ENCODE data around the gene ANO10. TPM values are rescaled to one million over a fixed set of nuclear protein-coding genes. Genes with fewer than 3 reads are reported as not detected.
"Not testable (repeated sequence)": the region's sequence is repeated elsewhere in the genome, so short reads cannot be mapped to it uniquely, and the experiment has no call there.

ANO10 gene
- total and polyA plus RNA-seq, 2 donors (not counting 1 experiment from before 2014, with no cell fraction given) = 1.9 to 10.6 TPM

DNA sequence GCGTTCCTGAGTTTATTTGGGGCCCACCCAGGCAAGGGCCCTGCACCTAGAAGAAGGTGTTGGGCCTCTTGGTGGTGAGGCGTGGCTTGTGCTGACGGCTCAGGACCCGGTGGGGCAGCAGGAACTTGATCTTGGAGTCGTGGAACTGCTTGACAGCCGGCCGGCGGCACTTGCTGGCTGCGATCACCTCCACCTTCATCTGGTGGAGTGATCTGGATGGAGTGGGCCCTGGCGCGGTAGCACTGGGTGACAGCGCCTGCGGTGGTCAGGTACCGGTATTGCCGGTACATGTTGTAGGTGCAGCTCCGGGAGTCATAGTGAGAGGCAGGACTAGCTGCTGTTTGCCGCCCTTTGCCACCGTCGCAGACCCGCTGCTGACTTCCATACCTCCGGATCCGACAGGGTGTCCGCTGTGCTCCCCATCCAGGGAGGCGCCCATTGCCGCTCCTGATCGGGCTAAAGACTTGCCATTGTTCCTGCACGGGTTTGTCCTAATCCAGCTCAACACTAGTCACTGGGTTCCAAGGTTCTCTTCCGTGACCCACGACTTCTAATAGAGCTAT, 136.8 kb downstream of the ANO10 start:
- H3K27ac ChIP-seq (ENCODE audit: low read length in 2 of 2) = no peak overlapping the region
- H2AFZ ChIP-seq (ENCODE audit: insufficient read depth, low read depth, low read length, poor library complexity, severe bottlenecking) = no peak overlapping the region
- intact Hi-C loops (cut with micrococcal nuclease) = no loop called here
- H3K9ac ChIP-seq (ENCODE audit: low read length) = no peak overlapping the region
- WGBS (ENCODE audit: insufficient coverage) = 96% methylated on average over 29 of the region's 29 CpGs
- no peaks in the 10 kb centered on the region for H3K79me2 ChIP-seq (ENCODE audit: control insufficient read depth, insufficient read depth, low read length)
- Mint-ChIP-seq H3K4me3 (no peak overlapping the region), H3K27ac (no peak overlapping the region), H3K4me1 (no peaks in the 10 kb centered on the region), H3K9me3 (ENCODE audit: insufficient read depth) (no peaks in the 10 kb centered on the region), H3K27me3 (peaks cover 3% of the 10 kb centered on the region)
- H3K36me3 ChIP-seq (replicated peaks in 1 of 2; ENCODE audit: control extremely low read depth in 1 of 2, control insufficient read depth in 1 of 2, extremely low read depth in 1 of 2, insufficient read depth in 2 of 2, low read length in 1 of 2) = no peaks in the 10 kb centered on the region
- ChIA-PET CTCF (interaction anchor here (1.4 kb wide), 1 partner anchor 19 kb away, joined by 3 read pairs; no protein-coding TSS in a partner anchor), POLR2A (no interaction called here)
- no peaks in the 10 kb centered on the region for H3K4me1 ChIP-seq (ENCODE audit: control insufficient read depth in 2 of 2, insufficient read depth in 2 of 2, low read length in 2 of 2)
- no peaks in the 10 kb centered on the region for H4K20me1 ChIP-seq (ENCODE audit: control insufficient read depth, insufficient read depth, low read length, poor library complexity, severe bottlenecking)
- no peak overlapping the region for H3K4me3 ChIP-seq (ENCODE audit: control extremely low read depth in 1 of 5, extremely low read depth in 1 of 5, insufficient read depth in 1 of 5, low read depth in 2 of 5, low read length in 4 of 5)
- H3K9me3 ChIP-seq (ENCODE audit: control extremely low read depth in 1 of 3, control insufficient read depth in 2 of 3, insufficient read depth in 1 of 3, low read length in 2 of 3) = peaks cover 0 to 12% (median 0%) of the 10 kb centered on the region in 3 donors
- DNase-seq = no peak
- TF ChIP-seq, protein P1, sequence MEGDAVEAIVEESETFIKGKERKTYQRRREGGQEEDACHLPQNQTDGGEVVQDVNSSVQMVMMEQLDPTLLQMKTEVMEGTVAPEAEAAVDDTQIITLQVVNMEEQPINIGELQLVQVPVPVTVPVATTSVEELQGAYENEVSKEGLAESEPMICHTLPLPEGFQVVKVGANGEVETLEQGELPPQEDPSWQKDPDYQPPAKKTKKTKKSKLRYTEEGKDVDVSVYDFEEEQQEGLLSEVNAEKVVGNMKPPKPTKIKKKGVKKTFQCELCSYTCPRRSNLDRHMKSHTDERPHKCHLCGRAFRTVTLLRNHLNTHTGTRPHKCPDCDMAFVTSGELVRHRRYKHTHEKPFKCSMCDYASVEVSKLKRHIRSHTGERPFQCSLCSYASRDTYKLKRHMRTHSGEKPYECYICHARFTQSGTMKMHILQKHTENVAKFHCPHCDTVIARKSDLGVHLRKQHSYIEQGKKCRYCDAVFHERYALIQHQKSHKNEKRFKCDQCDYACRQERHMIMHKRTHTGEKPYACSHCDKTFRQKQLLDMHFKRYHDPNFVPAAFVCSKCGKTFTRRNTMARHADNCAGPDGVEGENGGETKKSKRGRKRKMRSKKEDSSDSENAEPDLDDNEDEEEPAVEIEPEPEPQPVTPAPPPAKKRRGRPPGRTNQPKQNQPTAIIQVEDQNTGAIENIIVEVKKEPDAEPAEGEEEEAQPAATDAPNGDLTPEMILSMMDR (IDR thresholded peaks at IDR 0.05) = no peak
- H3K4me2 ChIP-seq (replicated peaks; ENCODE audit: low read depth, low read length, poor library complexity, severe bottlenecking) = no peak overlapping the region
- H3K27me3 ChIP-seq (replicated peaks in 1 of 4; ENCODE audit: control extremely low read depth in 1 of 4, control insufficient read depth in 3 of 4, insufficient read depth in 4 of 4, low read length in 3 of 4) = no peaks in the 10 kb centered on the region
- ATAC-seq (ENCODE audit: low read depth) = no peak

DNA sequence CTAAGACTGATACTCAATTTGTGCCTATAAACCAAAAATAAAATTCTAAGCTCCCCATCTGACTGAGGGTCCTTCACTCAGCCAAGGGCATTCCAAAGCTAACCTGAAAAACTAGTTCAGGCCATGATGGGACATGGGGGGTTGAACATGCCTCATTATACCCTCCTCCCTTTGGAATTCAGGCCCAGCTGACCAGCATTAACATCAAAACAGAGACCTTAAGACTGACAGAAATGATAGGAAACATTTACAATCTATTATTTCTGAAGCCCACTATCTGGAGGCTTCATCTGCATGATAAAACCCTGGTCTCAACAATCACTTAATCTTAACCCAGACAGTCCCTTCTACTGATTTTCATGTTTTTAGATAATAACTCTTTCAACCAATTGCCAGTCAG, 140.4 kb downstream of the ANO10 start:
- intact Hi-C loops (cut with micrococcal nuclease) = no loop called here
- no peak overlapping the region for H3K27ac ChIP-seq (ENCODE audit: low read length in 2 of 2)
- no peak overlapping the region for H3K4me3 ChIP-seq (ENCODE audit: control extremely low read depth in 1 of 5, extremely low read depth in 1 of 5, insufficient read depth in 1 of 5, low read depth in 2 of 5, low read length in 4 of 5)
- Mint-ChIP-seq H3K27me3 (no peaks in the 10 kb centered on the region), H3K27ac (no peak overlapping the region), H3K4me1 (no peaks in the 10 kb centered on the region), H3K4me3 (no peak overlapping the region), H3K9me3 (ENCODE audit: insufficient read depth) (no peaks in the 10 kb centered on the region)
- H3K9me3 ChIP-seq (ENCODE audit: control extremely low read depth in 1 of 3, control insufficient read depth in 2 of 3, insufficient read depth in 1 of 3, low read length in 2 of 3) = peaks cover 0 to 12% (median 0%) of the 10 kb centered on the region in 3 donors
- no peaks in the 10 kb centered on the region for H3K36me3 ChIP-seq (replicated peaks in 1 of 2; ENCODE audit: control extremely low read depth in 1 of 2, control insufficient read depth in 1 of 2, extremely low read depth in 1 of 2, insufficient read depth in 2 of 2, low read length in 1 of 2)
- H4K20me1 ChIP-seq (ENCODE audit: control insufficient read depth, insufficient read depth, low read length, poor library complexity, severe bottlenecking) = no peaks in the 10 kb centered on the region
- ATAC-seq (ENCODE audit: low read depth) = no peak
- no peak for DNase-seq
- POLR2A ChIA-PET = no interaction called here
- TF ChIP-seq EZH2 (IDR thresholded peaks at IDR 0.05; ENCODE audit: borderline replicate concordance, insufficient read depth, low read depth, low read length, poor library complexity, severe bottlenecking) = no peak
- TF ChIP-seq, protein P1 (IDR thresholded peaks at IDR 0.05) = no peak
- no peak overlapping the region for H2AFZ ChIP-seq (ENCODE audit: insufficient read depth, low read depth, low read length, poor library complexity, severe bottlenecking)
- no peaks in the 10 kb centered on the region for H3K79me2 ChIP-seq (ENCODE audit: control insufficient read depth, insufficient read depth, low read length)
- CTCF ChIA-PET = no interaction called here
- H3K9ac ChIP-seq (ENCODE audit: low read length) = no peak overlapping the region
- H3K27me3 ChIP-seq (replicated peaks in 1 of 4; ENCODE audit: control extremely low read depth in 1 of 4, control insufficient read depth in 3 of 4, insufficient read depth in 4 of 4, low read length in 3 of 4) = no peaks in the 10 kb centered on the region
- H3K4me1 ChIP-seq (ENCODE audit: control insufficient read depth in 2 of 2, insufficient read depth in 2 of 2, low read length in 2 of 2) = no peaks in the 10 kb centered on the region
- no peak overlapping the region for H3K4me2 ChIP-seq (replicated peaks; ENCODE audit: low read depth, low read length, poor library complexity, severe bottlenecking)

- CTCF ChIA-PET = not testable (repeated sequence)
Measured at GRCh38 chr3:43478839-43479238, 143.0 kb downstream of the ANO10 start.

More at GRCh38 chr3:43478839-43479238, 143.0 kb downstream of the ANO10 start:
- H3K4me2 ChIP-seq (replicated peaks; ENCODE audit: low read depth, low read length, poor library complexity, severe bottlenecking); H3K4me1 ChIP-seq (ENCODE audit: control insufficient read depth in 2 of 2, insufficient read depth in 2 of 2, low read length in 2 of 2); H3K4me3 Mint-ChIP-seq; POLR2A ChIA-PET; intact Hi-C loops (cut with micrococcal nuclease); H3K27me3 ChIP-seq (replicated peaks in 1 of 4; ENCODE audit: control extremely low read depth in 1 of 4, control insufficient read depth in 3 of 4, insufficient read depth in 4 of 4, low read length in 3 of 4); H2AFZ ChIP-seq (ENCODE audit: insufficient read depth, low read depth, low read length, poor library complexity, severe bottlenecking); H3K27ac Mint-ChIP-seq; H3K4me1 Mint-ChIP-seq; H3K9me3 Mint-ChIP-seq (ENCODE audit: insufficient read depth); H3K9ac ChIP-seq (ENCODE audit: low read length); H3K9me3 ChIP-seq (ENCODE audit: control extremely low read depth in 1 of 3, control insufficient read depth in 2 of 3, insufficient read depth in 1 of 3, low read length in 2 of 3); H3K27me3 Mint-ChIP-seq; H3K27ac ChIP-seq (ENCODE audit: low read length in 2 of 2); H3K79me2 ChIP-seq (ENCODE audit: control insufficient read depth, insufficient read depth, low read length); ATAC-seq (ENCODE audit: low read depth); DNase-seq; H3K4me3 ChIP-seq (ENCODE audit: control extremely low read depth in 1 of 5, extremely low read depth in 1 of 5, insufficient read depth in 1 of 5, low read depth in 2 of 5, low read length in 4 of 5); H3K36me3 ChIP-seq (replicated peaks in 1 of 2; ENCODE audit: control extremely low read depth in 1 of 2, control insufficient read depth in 1 of 2, extremely low read depth in 1 of 2, insufficient read depth in 2 of 2, low read length in 1 of 2); H4K20me1 ChIP-seq (ENCODE audit: control insufficient read depth, insufficient read depth, low read length, poor library complexity, severe bottlenecking): not testable (repeated sequence)
- WGBS (ENCODE audit: insufficient coverage) = no CpG with 5 or more reads among the region's 2 CpGs

All from B cell (primary cell).